Ovary (tissue), 3 donors: ENCODE data around the gene HOXB9.

Source experiments
- EP300 ChIP-seq: sonication (generic); formaldehyde crosslinking; IDR thresholded peaks from one replicate; pipeline ENCODE4 v1.6.1; 2017; ENCODE audit warnings: antibody characterized with exemption
- POLR2A ChIP-seq: fragments of 450-650 bp; IDR thresholded peaks from one replicate; pipeline ENCODE4 v1.6.1; 2017; ENCODE audit warnings: antibody characterized with exemption, mild to moderate bottlenecking, moderate library complexity
- TF ChIP-seq, protein P1 (sequence below), 3 donors: fragments of 450-650 bp in 2 of 3; fragments of 200-600 bp in 1 of 3; IDR thresholded peaks; one replicate each; pipeline versions ENCODE4 v1.5.1 to v1.8.0; 2016 to 2022; ENCODE audit warnings: antibody characterized with exemption in 3 of 3, mild to moderate bottlenecking in 1 of 3
- donor health status: DM: no; HTN: no; CAD: no.

DNA sequence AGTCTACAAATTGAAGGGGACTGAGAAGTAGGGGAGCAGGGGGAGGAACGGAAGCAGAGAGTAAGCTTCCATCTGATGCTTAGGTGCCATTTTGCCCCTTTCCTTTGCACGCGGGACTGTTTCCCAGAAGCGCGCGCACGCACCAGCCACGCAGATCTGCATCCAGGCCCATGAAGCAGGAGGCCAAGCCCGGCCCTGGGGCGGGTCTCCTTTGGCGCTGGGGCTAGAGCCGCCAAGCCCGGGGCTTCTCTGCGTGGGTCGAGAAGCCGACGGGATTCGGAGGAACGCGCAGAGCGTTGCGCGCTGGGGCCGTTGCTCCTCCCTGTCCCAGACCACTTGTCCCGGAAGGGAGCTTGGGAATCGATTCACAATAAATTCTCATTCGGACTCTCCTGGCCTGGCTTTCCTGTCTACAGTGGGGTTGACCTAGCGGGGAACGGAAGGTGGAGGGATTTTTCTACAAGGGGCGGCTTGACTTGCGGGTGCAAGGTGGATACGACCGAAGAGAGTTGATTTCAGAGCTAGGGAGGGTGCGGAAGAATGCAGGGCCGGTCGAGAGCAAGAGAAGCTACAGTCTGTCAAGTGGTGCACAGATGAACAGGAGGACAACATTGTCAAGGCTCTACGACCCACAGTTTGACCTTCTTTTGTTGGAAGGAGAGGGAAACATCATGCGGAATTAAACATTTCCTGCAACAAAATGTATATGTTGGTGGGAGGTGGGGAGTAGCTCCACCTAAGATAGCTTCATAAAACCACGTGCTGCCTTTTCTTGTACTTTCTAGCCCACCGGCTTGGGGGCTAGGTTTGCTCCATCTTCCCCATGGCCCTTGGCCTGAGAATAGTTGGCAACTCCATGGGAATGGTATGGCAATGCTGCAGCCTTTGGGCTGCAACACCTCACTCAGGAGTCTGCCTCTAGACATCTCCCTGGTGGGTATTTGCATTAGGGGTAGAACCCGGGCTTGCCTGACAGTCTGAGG, 4.5 kb downstream of the HOXB9 start:
- TF ChIP-seq, protein P1, sequence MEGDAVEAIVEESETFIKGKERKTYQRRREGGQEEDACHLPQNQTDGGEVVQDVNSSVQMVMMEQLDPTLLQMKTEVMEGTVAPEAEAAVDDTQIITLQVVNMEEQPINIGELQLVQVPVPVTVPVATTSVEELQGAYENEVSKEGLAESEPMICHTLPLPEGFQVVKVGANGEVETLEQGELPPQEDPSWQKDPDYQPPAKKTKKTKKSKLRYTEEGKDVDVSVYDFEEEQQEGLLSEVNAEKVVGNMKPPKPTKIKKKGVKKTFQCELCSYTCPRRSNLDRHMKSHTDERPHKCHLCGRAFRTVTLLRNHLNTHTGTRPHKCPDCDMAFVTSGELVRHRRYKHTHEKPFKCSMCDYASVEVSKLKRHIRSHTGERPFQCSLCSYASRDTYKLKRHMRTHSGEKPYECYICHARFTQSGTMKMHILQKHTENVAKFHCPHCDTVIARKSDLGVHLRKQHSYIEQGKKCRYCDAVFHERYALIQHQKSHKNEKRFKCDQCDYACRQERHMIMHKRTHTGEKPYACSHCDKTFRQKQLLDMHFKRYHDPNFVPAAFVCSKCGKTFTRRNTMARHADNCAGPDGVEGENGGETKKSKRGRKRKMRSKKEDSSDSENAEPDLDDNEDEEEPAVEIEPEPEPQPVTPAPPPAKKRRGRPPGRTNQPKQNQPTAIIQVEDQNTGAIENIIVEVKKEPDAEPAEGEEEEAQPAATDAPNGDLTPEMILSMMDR (IDR thresholded peaks at IDR 0.05): no peak
- no peak for TF ChIP-seq POLR2A
- TF ChIP-seq EP300: no peak
